Heart right ventricle (tissue), 16 donors: ENCODE results near the gene SH3BGRL. TPM values are rescaled to one million over a fixed set of nuclear protein-coding genes. Genes with fewer than 3 reads are reported as not detected.

Experiments used
- ATAC-seq, 8 donors: fragments of 200-7000 bp; cut with Tn5 transposase; one replicate each; pipeline ENCODE4 v1.9.1; 2020; ENCODE audit warnings: mild to moderate bottlenecking in 8 of 8, moderate library complexity in 8 of 8, moderate number of reproducible peaks in 1 of 8
- DNase-seq, 2 donors: peaks; one replicate each; pipeline ENCODE4 v3.0.0-alpha.2; 2020
- H3K27ac ChIP-seq, 10 donors: fragments of 200-600 bp; sonication (generic) in 2 of 10; one replicate each; pipeline versions ENCODE4 v1.5.0 to v1.8.0; 2020 to 2022; ENCODE audit warnings: mild to moderate bottlenecking in 3 of 10
- H3K27me3 ChIP-seq, 7 donors: fragments of 200-600 bp; one replicate each; pipeline ENCODE4 v1.8.0; 2021 to 2022; ENCODE audit warnings: mild to moderate bottlenecking in 2 of 7
- H3K36me3 ChIP-seq, 9 donors: fragments of 200-600 bp; sonication (generic) in 1 of 9; one replicate each; pipeline versions ENCODE4 v1.5.0 to v1.8.0; 2020 to 2022; ENCODE audit warnings: mild to moderate bottlenecking in 2 of 9
- H3K4me1 ChIP-seq, 9 donors: fragments of 200-600 bp; sonication (generic) in 1 of 9; one replicate each; pipeline versions ENCODE4 v1.5.0 to v1.8.0; 2020 to 2022; ENCODE audit warnings: mild to moderate bottlenecking in 4 of 9
- H3K4me3 ChIP-seq, 10 donors: fragments of 200-600 bp; sonication (generic) in 2 of 10; one replicate each; pipeline versions ENCODE4 v1.5.0 to v1.8.0; 2020 to 2022; ENCODE audit warnings: mild to moderate bottlenecking in 7 of 10, moderate library complexity in 2 of 10
- H3K9me3 ChIP-seq, 11 donors: fragments of 200-600 bp in 10 of 11; sonication (generic) in 2 of 11; one replicate each; pipeline versions ENCODE4 v1.5.0 to v1.8.0; 2013 to 2022; ENCODE audit warnings: mild to moderate bottlenecking in 2 of 11, control low read depth in 1 of 11, moderate library complexity in 1 of 11
- WGBS, 2 donors: extraction: QIAGEN DNeasy Blood & Tissue Kit; methylation state at CpG; one replicate each; pipeline ENCODE4 v1.1.7; 2013; ENCODE audit warnings: inconsistent platforms in 1 of 2; 5-methylcytosine and 5-hydroxymethylcytosine counted together
- intact Hi-C, 10 donors: fragments of 100-400 bp; cut with DNase I; formaldehyde crosslinking; loops; one replicate each; pipeline versions ENCODE4 v1.11.1 to v1.14.2; 2022
- long read RNA-seq, 3 donors: library from polyadenylated mRNA; unstranded; transcript quantifications; one replicate each; pipeline ENCODE4 v2.0.0, GENCODE V29; 2020 to 2021
- polyA plus RNA-seq, 2 donors: library from polyadenylated mRNA; stranded (reverse); fragments of 200-250 nt; gene quantifications; one replicate each; pipeline ENCODE4 v1.2.3, GENCODE V29; 2013
- total RNA-seq, 10 donors: library from RNA; stranded (reverse); fragmentation: NEBNext Ultra II Directional in 3 of 10; extraction: Animal tissue kit (Norgen Biotek cat#: 25700) in 3 of 10; gene quantifications; one replicate each; pipeline versions ENCODE4 v1.2.1 to v1.2.4, GENCODE V29; 2021 to 2023
- TF ChIP-seq, protein P1 (sequence below), 9 donors: fragments of 200-600 bp; sonication (generic) in 2 of 9; IDR thresholded peaks; one replicate each; pipeline versions ENCODE4 v1.5.0 to v1.8.0; 2021 to 2022; ENCODE audit warnings: antibody characterized with exemption in 9 of 9, mild to moderate bottlenecking in 5 of 9, moderate library complexity in 1 of 9
- donor health status: Arrhythmogenic right ventricular cardiomyopathy.
- donor health status: ischemic (EF 13 %, LVEDD 7.1; RV severe dilation, severe dysfunction).
- donor health status: healthy with polysubstance abuse.
- donor health status: DM: no; HTN: yes; CAD: no.
- donor health status: DM: no; HTN: no; CAD: no.
- donor health status: ischemic (EF 25% LVEDD 6.9; RV normal size, moderate dysfunction).
- donor health status: ischemic (EF 25% LVEDD 5.7; RV mildly dilated, moderate dysfunction).
- donor health status: healthy.
- donor health status: DM: yes; HTN: yes; CAD: no.
- donor health status: Ischemic cardiomyopathy.
- donor health status: ischemic (EF 35%, LVEDD 5.7; RV mildly dilated, moderate dysfunction).
- donor health status: nonischemic (EF 11% LVEDD 7.7; RV severe dilation, severe dysfunction).
- donor health status: DM: yes; HTN: yes; CAD: no.
- donor health status: PGD.
- donor health status: ischemic (EF 29% LVEDD 5.4; RV normal size, mild dysfunction).
- donor health status: nonischemic (EF 23%, LVEDD 6.1; RV moderate dilation, normal function).

SH3BGRL gene
- 10 to 100 TPM; 13.2 to 54.1 (median 23.1) TPM for total RNA-seq
- polyA plus RNA-seq = 10 to 100 TPM; 23.1 to 29.4 TPM
- long read RNA-seq, donor 1, transcript SH3BGRL-201 (4 exons, 1,923 nt) = major isoform, 12 of 15 reads
- long read RNA-seq, donor 1, partial matches to known transcripts = 1 of 15 reads
- long read RNA-seq, donor 1, other reads (novel, unspliced or antisense) = 2 of 15 reads
- long read RNA-seq, donor 2, transcript SH3BGRL-201 (4 exons, 1,923 nt) = major isoform, 31 of 35 reads
- long read RNA-seq, donor 2, partial matches to known transcripts = 0 of 35 reads
- long read RNA-seq, donor 2, other reads (novel, unspliced or antisense) = 4 of 35 reads
- long read RNA-seq, donor 3, transcript SH3BGRL-201 (4 exons, 1,923 nt) = major isoform, 67 of 71 reads
- long read RNA-seq, donor 3, partial matches to known transcripts = 2 of 71 reads
- long read RNA-seq, donor 3, other reads (novel, unspliced or antisense) = 0 of 71 reads

DNA sequence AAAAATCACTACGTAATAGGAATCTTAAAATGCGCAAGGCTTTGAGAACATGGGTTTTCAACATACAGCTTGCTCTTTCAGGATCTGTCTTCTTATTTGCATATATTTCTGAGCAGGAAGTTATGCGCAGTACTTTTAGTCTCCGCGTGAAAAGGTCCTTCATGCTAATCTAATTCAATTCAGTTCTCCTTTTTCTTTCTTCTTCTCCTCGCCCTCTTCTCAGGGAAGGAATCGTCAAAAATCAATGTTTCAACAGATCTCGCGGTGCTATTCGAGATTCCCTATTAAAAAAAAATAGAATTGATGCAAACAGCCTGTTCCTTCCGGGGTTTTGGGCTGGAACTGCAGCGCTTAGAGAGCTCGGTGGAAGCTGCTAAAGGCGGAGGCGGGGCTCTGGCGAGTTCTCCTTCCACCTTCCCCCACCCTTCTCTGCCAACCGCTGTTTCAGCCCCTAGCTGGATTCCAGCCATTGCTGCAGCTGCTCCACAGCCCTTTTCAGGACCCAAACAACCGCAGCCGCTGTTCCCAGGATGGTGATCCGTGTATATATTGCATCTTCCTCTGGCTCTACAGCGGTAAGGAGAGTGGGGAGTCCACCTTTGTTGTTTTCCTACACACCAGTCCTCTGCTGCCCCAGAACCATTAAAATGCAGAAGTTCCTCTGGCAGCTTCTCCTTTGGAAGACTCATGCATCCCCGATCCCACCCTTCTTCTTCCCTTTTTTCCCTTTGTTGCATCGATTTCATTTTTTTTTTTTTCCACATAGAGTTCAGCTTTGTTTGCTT is at the start of gene SH3BGRL, which contains the start of gene HMGN5:
Gene SH3BGRL, plus strand, starts transcription at position 432 of the 785 bp plus-strand sequence. Its CDS starts 99 bp downstream, at position 531.
Gene HMGN5, minus strand, starts transcription at position 243 of the 785 bp plus-strand sequence. CDS start 80,364 bp downstream, outside the sequence.
- H3K27ac ChIP-seq = peak within 1 kb of the TSS; percentile 48 to 90 (median 72)
- DNase-seq (peak; percentile 75 to 80), ATAC-seq (peak; percentile 92 to 100 (median 98))
- peaks cover 0 to 19% (median 0%) of the 10 kb centered on the region in 9 donors for H3K4me1 ChIP-seq
- TF ChIP-seq, protein P1, sequence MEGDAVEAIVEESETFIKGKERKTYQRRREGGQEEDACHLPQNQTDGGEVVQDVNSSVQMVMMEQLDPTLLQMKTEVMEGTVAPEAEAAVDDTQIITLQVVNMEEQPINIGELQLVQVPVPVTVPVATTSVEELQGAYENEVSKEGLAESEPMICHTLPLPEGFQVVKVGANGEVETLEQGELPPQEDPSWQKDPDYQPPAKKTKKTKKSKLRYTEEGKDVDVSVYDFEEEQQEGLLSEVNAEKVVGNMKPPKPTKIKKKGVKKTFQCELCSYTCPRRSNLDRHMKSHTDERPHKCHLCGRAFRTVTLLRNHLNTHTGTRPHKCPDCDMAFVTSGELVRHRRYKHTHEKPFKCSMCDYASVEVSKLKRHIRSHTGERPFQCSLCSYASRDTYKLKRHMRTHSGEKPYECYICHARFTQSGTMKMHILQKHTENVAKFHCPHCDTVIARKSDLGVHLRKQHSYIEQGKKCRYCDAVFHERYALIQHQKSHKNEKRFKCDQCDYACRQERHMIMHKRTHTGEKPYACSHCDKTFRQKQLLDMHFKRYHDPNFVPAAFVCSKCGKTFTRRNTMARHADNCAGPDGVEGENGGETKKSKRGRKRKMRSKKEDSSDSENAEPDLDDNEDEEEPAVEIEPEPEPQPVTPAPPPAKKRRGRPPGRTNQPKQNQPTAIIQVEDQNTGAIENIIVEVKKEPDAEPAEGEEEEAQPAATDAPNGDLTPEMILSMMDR (IDR thresholded peaks at IDR 0.05) = no peak
- no peaks in the 10 kb centered on the region for H3K27me3 ChIP-seq
- intact Hi-C loops = no loop called here
- no peaks in the 10 kb centered on the region for H3K36me3 ChIP-seq
- H3K4me3 ChIP-seq = peak within 1 kb of the TSS; percentile 21 to 69 (median 62)
- H3K9me3 ChIP-seq = no peaks in the 10 kb centered on the region
- 0 to 1% methylated on average over 21 to 23 of the region's 23 CpGs for WGBS, 2 donors

DNA sequence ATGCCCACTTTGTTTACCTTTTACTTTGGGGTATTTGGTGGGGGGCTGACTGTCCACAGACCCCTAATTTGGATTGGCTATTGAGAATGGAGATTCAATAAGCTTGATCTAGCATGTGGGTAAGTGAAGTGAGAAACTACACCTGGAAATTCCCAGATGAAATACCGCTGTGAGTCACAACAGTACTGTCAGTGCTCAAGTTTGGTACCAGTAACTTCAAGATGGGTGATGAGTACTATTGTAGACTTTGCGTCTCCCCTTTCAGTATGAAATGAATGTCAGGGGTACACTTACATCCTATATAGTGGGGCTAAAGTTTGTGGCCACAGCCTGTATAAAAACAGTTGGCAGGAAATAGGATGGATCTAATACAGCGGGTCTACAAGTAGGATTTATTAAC is 33.5 kb upstream of the SH3BGRL start:
- no peaks in the 10 kb centered on the region for H3K36me3 ChIP-seq
- ATAC-seq = no peak
- intact Hi-C loops = no loop called here
- TF ChIP-seq, protein P1 (IDR thresholded peaks at IDR 0.05) = no peak
- DNase-seq = no peak
- no peaks in the 10 kb centered on the region for H3K4me1 ChIP-seq
- 95 to 96% methylated on average over 3 of the region's 3 CpGs for WGBS, 2 donors
- H3K27me3 ChIP-seq = peaks cover 0 to 15% (median 0%) of the 10 kb centered on the region in 7 donors
- H3K4me3 ChIP-seq = no peak overlapping the region
- H3K27ac ChIP-seq = no peak overlapping the region
- no peaks in the 10 kb centered on the region for H3K9me3 ChIP-seq

DNA sequence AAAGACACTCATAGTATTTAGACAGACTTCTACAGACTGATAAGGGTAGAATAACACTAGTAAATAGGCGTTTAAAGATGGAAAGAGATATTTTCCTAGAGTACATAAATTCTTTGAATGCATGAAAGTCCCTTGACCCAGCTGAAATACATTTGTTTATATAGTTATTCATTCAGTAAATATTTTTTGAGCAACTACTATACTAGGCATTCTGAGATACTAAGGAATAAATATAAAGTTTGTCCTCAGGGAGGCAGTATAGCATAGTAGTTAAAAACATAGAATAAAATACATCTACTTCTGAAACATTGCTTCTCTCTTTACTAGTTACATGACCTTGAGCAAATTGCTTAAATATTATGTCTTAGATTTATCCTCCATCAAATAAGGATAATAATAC is 27.6 kb upstream of the SH3BGRL start:
- Histone ChIP-seq H3K9me3 (no peaks in the 10 kb centered on the region), H3K36me3 (no peaks in the 10 kb centered on the region), H3K4me1 (no peaks in the 10 kb centered on the region), H3K27me3 (no peaks in the 10 kb centered on the region), H3K27ac (no peak overlapping the region), H3K4me3 (no peak overlapping the region)
- TF ChIP-seq, protein P1 (IDR thresholded peaks at IDR 0.05) = peak in 4 of 9 donors; percentile 21 to 46 (median 39)
- no peak for ATAC-seq
- 30 to 57% methylated on average over 1 of the region's 1 CpG for WGBS, 2 donors
- DNase-seq = no peak
- intact Hi-C loops = loop anchor here in 5 of 10 donors (5.0 to 10.0 kb wide), 2 partner anchors 201 to 203 kb away; no protein-coding TSS in a partner anchor

DNA sequence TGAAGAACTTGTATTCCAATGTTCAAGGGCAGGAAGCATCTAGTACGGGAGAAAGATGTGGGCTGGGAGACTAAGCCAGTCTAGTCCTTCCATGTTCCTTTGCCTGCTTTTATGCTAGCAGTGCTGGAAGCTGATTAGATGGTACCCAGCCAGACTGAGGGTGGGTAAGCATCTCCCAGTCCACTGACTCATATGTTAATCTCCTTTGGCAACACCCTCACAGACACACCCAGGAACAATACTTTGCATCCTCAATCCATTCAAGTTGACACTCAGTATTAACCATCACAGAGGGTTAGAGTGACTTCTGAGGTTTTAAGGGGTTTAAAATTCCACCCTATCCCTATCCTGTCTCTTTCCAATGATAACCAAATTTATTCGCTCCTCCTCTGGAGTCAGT is 6.6 kb upstream of the SH3BGRL start:
- intact Hi-C loops = loop anchor here in 3 of 10 donors (5.0 to 10.0 kb wide), 3 partner anchors 180 to 320 kb away; no protein-coding TSS in a partner anchor
- TF ChIP-seq, protein P1 (IDR thresholded peaks at IDR 0.05) = no peak

More for the DNA sequence above, 6.6 kb upstream of the SH3BGRL start:
- ATAC-seq = no peak
- H3K4me3 ChIP-seq = no peak overlapping the region
- no peak for DNase-seq
- H3K27ac ChIP-seq = no peak overlapping the region
- H3K9me3 ChIP-seq = no peaks in the 10 kb centered on the region
- H3K36me3 ChIP-seq = no peaks in the 10 kb centered on the region
- H3K27me3 ChIP-seq = no peaks in the 10 kb centered on the region
- 70 to 83% methylated on average over 2 of the region's 2 CpGs for WGBS, 2 donors
- no peaks in the 10 kb centered on the region for H3K4me1 ChIP-seq
